Subcutaneous abdominal adipose tissue (tissue), 5 donors: ENCODE measurements around the gene SPEN.

Experiments
- H3K27ac ChIP-seq: one replicate; pipeline ENCODE4 v1.7.0; 2013; ENCODE audit warnings: low read depth, mild to moderate bottlenecking, inconsistent platforms, low read length, moderate library complexity
- H3K27me3 ChIP-seq, 5 donors: one replicate each; pipeline ENCODE4 v1.7.0; 2013; ENCODE audit warnings: low read length in 5 of 5, inconsistent platforms in 1 of 5; ENCODE audit not compliant: control insufficient read depth in 5 of 5, insufficient read depth in 4 of 5
- H3K36me3 ChIP-seq, 5 donors: one replicate each; pipeline ENCODE4 v1.7.0; 2013; ENCODE audit warnings: low read length in 5 of 5; ENCODE audit not compliant: control insufficient read depth in 5 of 5, insufficient read depth in 5 of 5
- H3K4me1 ChIP-seq, 5 donors: one replicate each; pipeline ENCODE4 v1.7.0; 2013; ENCODE audit warnings: low read length in 5 of 5, mild to moderate bottlenecking in 3 of 5, moderate library complexity in 1 of 5; ENCODE audit not compliant: control insufficient read depth in 5 of 5, insufficient read depth in 5 of 5
- H3K4me3 ChIP-seq, 5 donors: one replicate each; pipeline ENCODE4 v1.7.0; 2013; ENCODE audit warnings: low read length in 5 of 5, low read depth in 1 of 5
- H3K9ac ChIP-seq, 5 donors: one replicate each; pipeline ENCODE4 v1.7.0; 2013; ENCODE audit warnings: low read length in 5 of 5, mild to moderate bottlenecking in 4 of 5, moderate library complexity in 3 of 5
- H3K9me3 ChIP-seq, 5 donors: one replicate each; pipeline ENCODE4 v1.7.0; 2013; ENCODE audit warnings: low read length in 5 of 5; ENCODE audit not compliant: control insufficient read depth in 5 of 5
- donor health status: healthy.
- donor health status: healthy.
- donor health status: healthy.
- donor health status: healthy.
- donor health status: healthy.

SPEN gene

DNA sequence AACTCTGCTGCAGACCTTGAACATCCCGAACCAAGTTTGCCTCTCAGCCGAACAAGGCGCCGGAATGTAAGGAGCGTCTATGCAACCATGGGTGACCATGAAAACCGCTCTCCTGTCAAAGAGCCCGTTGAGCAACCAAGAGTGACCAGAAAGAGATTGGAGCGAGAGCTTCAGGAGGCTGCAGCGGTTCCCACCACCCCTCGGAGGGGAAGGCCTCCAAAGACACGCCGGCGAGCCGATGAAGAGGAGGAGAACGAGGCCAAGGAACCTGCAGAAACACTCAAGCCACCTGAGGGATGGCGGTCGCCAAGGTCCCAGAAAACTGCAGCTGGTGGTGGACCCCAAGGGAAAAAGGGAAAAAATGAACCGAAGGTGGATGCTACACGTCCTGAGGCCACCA lies 84.4 kb downstream of the SPEN start:
- Histone ChIP-seq H3K4me1 (no peaks in the 10 kb centered on the region), H3K36me3 (peaks cover 26 to 92% (median 89%) of the 10 kb centered on the region in 5 donors), H3K9me3 (no peaks in the 10 kb centered on the region), H3K9ac (no peak overlapping the region), H3K27me3 (no peaks in the 10 kb centered on the region), H3K4me3 (no peak overlapping the region), H3K27ac (no peak overlapping the region)

DNA sequence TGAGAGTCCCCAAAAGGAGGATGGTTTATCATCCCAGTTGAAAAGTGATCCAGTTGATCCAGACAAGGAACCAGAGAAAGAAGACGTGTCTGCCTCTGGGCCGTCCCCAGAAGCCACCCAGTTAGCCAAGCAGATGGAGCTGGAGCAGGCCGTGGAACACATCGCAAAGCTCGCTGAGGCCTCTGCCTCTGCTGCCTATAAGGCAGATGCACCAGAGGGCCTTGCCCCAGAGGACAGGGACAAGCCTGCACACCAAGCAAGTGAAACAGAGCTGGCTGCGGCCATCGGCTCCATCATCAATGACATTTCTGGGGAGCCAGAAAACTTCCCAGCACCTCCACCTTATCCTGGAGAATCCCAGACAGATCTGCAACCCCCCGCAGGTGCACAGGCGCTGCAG lies 85.1 kb downstream of the SPEN start:
- peaks cover 0 to 5% (median 0%) of the 10 kb centered on the region in 5 donors for H3K4me1 ChIP-seq
- no peak overlapping the region for H3K27ac ChIP-seq
- peaks cover 26 to 98% (median 94%) of the 10 kb centered on the region in 5 donors for H3K36me3 ChIP-seq
- H3K9me3 ChIP-seq: no peaks in the 10 kb centered on the region
- no peaks in the 10 kb centered on the region for H3K27me3 ChIP-seq
- H3K4me3 ChIP-seq: no peak overlapping the region
- H3K9ac ChIP-seq: no peak overlapping the region

DNA sequence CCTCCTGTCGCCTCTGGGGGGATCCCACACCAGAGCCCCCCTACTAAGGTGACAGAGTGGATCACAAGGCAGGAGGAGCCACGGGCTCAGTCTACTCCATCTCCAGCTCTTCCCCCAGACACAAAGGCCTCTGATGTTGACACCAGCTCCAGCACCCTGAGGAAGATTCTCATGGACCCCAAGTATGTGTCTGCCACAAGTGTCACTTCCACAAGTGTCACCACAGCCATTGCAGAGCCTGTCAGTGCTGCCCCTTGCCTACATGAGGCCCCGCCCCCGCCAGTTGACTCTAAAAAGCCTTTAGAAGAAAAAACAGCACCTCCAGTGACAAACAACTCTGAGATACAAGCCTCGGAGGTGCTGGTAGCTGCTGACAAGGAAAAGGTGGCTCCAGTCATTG lies 86.2 kb downstream of the SPEN start:
- Histone ChIP-seq H3K27ac (no peak overlapping the region), H3K27me3 (no peaks in the 10 kb centered on the region), H3K9me3 (no peaks in the 10 kb centered on the region), H3K9ac (no peak overlapping the region), H3K36me3 (peaks cover 17 to 98% (median 93%) of the 10 kb centered on the region in 5 donors), H3K4me3 (no peak overlapping the region), H3K4me1 (peaks cover 0 to 9% (median 0%) of the 10 kb centered on the region in 5 donors)

DNA sequence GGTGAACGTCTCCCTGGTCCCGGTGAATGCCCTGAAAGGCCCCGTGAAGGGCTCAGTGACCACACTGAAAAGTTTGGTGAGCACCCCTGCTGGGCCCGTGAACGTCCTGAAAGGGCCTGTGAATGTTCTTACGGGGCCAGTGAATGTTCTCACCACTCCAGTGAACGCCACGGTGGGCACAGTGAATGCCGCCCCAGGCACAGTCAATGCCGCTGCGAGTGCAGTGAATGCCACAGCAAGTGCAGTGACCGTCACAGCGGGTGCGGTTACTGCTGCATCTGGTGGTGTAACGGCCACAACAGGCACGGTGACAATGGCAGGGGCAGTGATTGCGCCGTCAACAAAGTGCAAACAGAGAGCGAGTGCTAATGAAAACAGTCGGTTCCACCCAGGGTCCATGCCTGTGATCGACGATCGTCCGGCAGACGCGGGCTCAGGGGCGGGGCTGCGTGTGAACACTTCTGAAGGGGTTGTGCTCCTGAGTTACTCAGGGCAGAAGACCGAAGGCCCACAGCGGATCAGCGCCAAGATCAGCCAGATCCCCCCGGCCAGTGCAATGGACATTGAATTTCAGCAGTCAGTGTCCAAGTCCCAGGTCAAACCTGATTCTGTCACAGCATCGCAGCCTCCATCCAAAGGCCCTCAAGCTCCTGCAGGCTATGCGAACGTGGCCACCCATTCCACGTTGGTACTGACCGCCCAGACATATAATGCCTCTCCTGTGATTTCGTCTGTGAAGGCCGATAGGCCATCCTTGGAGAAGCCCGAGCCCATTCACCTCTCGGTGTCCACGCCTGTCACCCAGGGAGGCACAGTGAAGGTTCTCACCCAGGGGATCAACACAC lies 86.9 kb downstream of the SPEN start:
- peaks cover 0 to 9% (median 5%) of the 10 kb centered on the region in 5 donors for H3K4me1 ChIP-seq
- no peak overlapping the region for H3K9ac ChIP-seq
- H3K4me3 ChIP-seq: no peak overlapping the region
- H3K27ac ChIP-seq: no peak overlapping the region
- H3K9me3 ChIP-seq: no peaks in the 10 kb centered on the region
- H3K36me3 ChIP-seq: peaks cover 14 to 97% (median 92%) of the 10 kb centered on the region in 5 donors
- H3K27me3 ChIP-seq: no peaks in the 10 kb centered on the region

DNA sequence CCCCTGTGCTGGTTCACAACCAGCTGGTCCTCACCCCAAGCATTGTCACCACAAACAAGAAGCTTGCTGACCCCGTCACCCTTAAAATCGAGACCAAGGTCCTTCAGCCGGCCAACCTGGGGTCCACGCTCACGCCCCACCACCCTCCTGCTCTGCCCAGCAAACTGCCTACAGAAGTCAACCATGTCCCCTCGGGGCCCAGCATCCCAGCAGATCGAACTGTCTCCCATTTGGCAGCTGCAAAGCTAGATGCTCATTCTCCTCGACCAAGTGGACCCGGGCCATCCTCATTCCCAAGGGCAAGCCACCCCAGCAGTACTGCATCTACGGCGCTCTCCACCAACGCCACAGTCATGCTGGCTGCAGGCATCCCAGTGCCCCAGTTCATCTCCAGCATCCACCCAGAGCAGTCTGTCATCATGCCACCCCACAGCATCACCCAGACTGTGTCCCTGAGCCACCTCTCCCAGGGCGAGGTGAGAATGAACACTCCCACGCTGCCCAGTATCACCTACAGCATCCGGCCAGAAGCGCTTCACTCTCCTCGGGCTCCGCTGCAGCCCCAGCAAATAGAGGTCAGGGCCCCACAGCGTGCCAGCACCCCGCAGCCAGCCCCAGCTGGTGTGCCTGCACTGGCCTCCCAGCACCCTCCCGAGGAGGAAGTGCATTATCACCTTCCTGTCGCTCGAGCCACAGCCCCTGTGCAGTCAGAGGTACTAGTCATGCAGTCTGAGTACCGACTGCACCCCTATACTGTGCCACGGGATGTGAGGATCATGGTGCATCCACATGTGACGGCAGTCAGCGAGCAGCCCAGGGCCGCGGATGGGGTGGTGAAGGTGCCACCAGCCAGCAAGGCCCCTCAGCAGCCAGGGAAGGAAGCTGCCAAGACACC lies 87.8 kb downstream of the SPEN start:
- Histone ChIP-seq H3K27ac (no peak overlapping the region), H3K9ac (no peak overlapping the region), H3K9me3 (no peaks in the 10 kb centered on the region), H3K4me3 (no peak overlapping the region), H3K36me3 (peaks cover 6 to 96% (median 88%) of the 10 kb centered on the region in 5 donors), H3K4me1 (peaks cover 0 to 10% (median 9%) of the 10 kb centered on the region in 5 donors), H3K27me3 (no peaks in the 10 kb centered on the region)

DNA sequence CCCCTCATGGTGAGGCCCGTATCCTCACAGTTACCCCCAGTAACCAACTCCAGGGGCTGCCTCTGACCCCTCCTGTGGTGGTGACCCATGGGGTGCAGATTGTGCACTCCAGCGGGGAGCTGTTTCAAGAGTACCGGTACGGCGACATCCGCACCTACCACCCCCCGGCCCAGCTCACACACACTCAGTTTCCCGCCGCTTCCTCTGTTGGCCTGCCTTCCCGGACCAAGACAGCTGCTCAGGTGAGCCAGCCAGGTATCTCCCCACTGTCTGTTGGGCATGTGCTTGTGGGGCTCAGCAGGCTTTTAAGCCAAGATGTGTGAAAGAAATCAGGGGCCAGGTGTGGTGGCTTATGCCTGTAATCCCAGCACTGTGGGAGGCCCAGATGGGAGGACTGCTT lies 88.5 kb downstream of the SPEN start:
- Histone ChIP-seq H3K36me3 (peaks cover 0 to 96% (median 88%) of the 10 kb centered on the region in 5 donors), H3K9ac (no peak overlapping the region), H3K4me3 (no peak overlapping the region), H3K9me3 (no peaks in the 10 kb centered on the region), H3K4me1 (peaks cover 0 to 12% (median 9%) of the 10 kb centered on the region in 5 donors), H3K27me3 (no peaks in the 10 kb centered on the region), H3K27ac (no peak overlapping the region)

DNA sequence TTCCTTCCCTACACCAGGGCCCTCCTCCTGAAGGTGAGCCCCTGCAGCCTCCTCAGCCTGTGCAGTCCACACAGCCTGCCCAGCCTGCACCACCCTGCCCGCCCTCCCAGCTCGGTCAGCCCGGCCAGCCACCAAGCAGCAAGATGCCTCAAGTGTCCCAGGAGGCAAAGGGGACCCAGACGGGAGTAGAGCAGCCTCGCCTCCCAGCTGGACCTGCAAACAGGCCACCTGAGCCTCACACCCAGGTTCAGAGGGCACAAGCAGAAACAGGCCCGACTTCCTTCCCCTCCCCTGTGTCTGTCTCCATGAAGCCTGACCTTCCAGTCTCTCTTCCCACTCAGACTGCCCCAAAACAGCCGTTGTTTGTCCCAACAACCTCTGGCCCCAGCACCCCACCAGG lies 89.6 kb downstream of the SPEN start:
- H3K27me3 ChIP-seq: no peaks in the 10 kb centered on the region
- no peaks in the 10 kb centered on the region for H3K9me3 ChIP-seq
- no peak overlapping the region for H3K9ac ChIP-seq
- peaks cover 0 to 12% (median 9%) of the 10 kb centered on the region in 5 donors for H3K4me1 ChIP-seq
- peaks cover 0 to 96% (median 88%) of the 10 kb centered on the region in 5 donors for H3K36me3 ChIP-seq
- no peak overlapping the region for H3K27ac ChIP-seq
- H3K4me3 ChIP-seq: no peak overlapping the region

DNA sequence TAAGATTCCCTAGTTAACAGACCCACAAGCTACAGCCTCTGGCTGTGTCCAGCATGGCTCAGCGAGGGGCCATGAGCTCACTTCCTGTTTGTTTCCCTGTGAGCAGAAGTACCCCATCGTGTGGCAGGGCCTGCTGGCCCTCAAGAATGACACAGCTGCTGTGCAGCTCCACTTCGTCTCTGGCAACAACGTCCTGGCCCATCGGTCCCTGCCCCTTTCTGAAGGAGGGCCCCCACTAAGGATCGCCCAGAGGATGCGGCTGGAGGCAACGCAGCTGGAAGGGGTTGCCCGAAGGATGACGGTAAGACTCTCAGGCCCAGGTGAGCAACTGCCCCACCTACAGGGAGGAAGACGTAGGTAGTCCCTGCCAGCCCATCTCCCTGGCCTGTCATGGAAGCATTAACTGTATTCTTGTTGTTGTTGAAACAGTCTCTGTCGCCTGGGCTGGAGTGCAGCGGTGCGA lies 90.2 kb downstream of the SPEN start:
- Histone ChIP-seq H3K27me3 (no peaks in the 10 kb centered on the region), H3K9ac (no peak overlapping the region), H3K9me3 (no peaks in the 10 kb centered on the region), H3K4me1 (peaks cover 0 to 12% (median 9%) of the 10 kb centered on the region in 5 donors), H3K36me3 (peaks cover 0 to 96% (median 88%) of the 10 kb centered on the region in 5 donors), H3K27ac (no peak overlapping the region), H3K4me3 (no peak overlapping the region)

DNA sequence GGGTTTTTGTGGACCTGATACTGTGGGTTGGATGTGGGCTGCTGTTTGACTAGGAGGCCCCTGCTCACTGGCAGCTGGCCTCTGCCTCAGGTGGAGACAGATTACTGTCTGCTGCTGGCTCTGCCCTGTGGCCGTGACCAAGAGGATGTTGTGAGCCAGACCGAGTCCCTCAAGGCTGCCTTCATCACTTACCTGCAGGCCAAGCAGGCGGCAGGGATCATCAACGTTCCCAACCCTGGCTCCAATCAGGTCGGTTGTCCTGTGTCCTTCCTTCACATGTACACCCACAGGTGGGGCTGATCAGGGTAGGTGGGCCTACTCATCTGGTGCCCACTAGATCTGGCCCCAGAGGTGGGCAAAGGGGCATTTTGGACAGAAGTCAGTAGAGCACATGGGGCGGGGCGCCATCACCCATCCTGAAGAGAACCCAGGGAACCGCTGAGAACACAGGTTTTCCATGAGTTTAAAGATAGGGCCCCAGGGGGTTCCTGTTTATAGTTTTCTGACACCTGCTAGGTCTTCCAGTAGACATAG lies 91.2 kb downstream of the SPEN start:
- H3K4me1 ChIP-seq: peaks cover 0 to 12% (median 9%) of the 10 kb centered on the region in 5 donors
- peak overlapping the region in 2 of 5 donors; percentile 26 to 30 for H3K9ac ChIP-seq
- H3K4me3 ChIP-seq: no peak overlapping the region
- peaks cover 0 to 96% (median 88%) of the 10 kb centered on the region in 5 donors for H3K36me3 ChIP-seq
- H3K9me3 ChIP-seq: no peaks in the 10 kb centered on the region
- H3K27me3 ChIP-seq: no peaks in the 10 kb centered on the region
- peak overlapping the region; percentile 72 for H3K27ac ChIP-seq
